GM12873 (cell line): ENCODE measurements around the gene RCAN3.

Experiments used
- CTCF ChIP-seq: IDR thresholded peaks from 2 replicates; pipeline ENCODE4 v1.5.1; 2012; ENCODE audit warnings: low read depth, mild to moderate bottlenecking, moderate library complexity, low read length, control low read depth; ENCODE audit not compliant: insufficient read depth; ENCODE audit errors: missing control alignments

RCAN3 gene

GRCh38 chr1:24584171-24584647 lies 81.6 kb downstream of the RCAN3 start:
- no peak for TF ChIP-seq CTCF

- no peak for TF ChIP-seq CTCF
Measured at GRCh38 chr1:24586119-24586518, 83.5 kb downstream of the RCAN3 start.

GRCh38 chr1:24586970-24587820 lies 84.6 kb downstream of the RCAN3 start:
- peak; percentile 94 for TF ChIP-seq CTCF

GRCh38 chr1:24588573-24588972 lies 85.9 kb downstream of the RCAN3 start:
- TF ChIP-seq CTCF = no peak

- no peak for TF ChIP-seq CTCF
Measured at GRCh38 chr1:24589200-24589599, 86.6 kb downstream of the RCAN3 start.
